Stimulated activated CD4-positive, alpha-beta T cell treated with anti-CD3 and anti-CD28 coated beads, Interleukin-4, amount 100 ng/mL, for 48 hours (primary cell): ENCODE data around the gene RASSF7.
A peak's percentile ranks its signal among the peaks of the same experiment; 100 is the strongest.
"Not testable (repeated sequence)": the region's sequence is repeated elsewhere in the genome, so short reads cannot be mapped to it uniquely, and the experiment has no call there.

Experiments used
- DNase-seq, 2 donors: peaks; one replicate each; pipeline ENCODE4 v3.0.0-alpha.2; 2020; ENCODE audit warnings: low read depth in 2 of 2

The RASSF7 gene

DNA sequence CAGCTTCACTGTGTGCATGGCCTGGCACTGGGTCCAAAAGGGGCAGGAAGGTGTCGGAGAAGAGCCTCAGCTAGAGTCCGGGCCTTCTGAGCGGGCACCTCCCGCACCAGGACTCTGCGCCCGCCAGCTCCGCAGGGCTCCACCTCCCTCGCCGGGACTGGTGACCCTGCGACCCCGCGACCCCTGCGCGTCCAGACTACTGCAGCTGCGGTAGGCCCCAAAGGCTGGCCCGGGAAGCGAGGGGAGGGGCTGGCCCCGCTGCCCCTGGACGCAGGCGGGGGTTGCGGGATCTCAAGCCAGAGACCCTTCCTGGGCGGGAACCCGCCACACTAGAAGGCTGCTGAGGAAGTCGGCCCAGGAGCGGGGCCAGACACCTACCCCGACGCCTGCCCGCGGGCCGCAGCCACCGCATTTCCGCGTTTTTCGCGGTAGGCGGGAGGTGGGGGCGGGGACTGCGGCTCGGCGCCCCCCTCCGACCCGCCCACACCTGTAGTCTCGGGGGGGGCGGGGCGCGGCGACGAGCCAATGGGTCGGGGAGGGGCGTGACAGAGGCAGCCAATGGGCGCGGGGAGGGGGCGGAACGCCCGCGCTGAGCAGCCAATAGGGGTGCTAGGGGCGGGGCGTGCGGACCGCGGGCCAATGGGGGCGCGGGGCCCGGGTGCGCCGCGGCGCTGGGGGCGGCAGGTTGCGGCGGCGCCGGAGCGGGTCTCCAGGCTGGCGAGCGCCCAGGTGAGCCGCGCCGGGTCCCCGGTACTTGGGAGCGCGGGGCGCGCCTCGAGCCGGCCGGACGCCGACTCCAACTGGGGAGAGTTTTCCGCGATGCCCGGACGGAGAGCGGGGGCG lies at the start of gene RASSF7, which contains the start of gene LMNTD2:
RASSF7 (plus strand) TSS at position 666 of the 843 bp plus-strand sequence. CDS start 799 bp downstream, outside the sequence.
LMNTD2 (minus strand) TSS at position 434 of the 843 bp plus-strand sequence; CDS start at position 412, 22 bp downstream.
- peak; percentile 94 to 96 for DNase-seq

DNA sequence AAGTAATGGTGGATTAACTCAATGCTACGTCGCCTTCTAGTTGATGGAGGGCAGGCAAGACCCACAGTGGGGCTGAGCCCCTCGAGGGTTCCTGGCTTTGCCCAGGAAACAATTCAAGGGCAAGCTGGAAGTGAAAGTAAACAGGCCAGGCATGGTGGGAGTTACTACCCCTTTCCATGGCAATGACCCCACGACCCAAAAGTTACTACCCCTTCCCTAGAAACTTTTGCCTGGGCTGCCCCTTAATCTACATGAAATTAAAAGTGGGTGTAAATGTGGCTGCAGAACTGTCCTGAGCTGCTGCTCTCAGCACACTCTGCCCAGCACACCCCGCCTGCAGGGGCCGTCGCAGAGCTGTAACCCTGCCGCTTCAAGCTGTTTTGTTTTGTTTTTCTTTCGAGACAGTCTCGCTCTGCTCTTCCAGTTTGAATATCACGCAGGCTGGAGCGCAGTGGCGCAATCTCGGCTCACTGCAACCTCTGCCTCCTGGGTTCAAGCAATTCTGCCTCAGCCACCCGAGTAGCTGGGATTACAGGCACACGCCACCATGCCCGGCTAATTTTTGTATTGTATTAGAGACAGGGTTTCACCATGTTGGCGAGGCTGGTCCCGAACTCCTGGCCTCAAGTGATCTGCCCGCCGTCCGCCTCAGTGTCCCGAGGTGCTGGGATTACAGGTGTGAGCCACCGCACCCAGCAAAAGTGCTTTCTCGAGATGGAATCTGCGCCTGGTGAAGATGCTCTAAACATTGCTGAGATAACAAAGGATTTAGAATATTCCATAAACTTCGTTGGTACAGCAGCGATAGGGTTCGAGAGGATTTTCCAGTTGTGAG lies 47.8 kb upstream of the RASSF7 start:
- DNase-seq: no peak

DNA sequence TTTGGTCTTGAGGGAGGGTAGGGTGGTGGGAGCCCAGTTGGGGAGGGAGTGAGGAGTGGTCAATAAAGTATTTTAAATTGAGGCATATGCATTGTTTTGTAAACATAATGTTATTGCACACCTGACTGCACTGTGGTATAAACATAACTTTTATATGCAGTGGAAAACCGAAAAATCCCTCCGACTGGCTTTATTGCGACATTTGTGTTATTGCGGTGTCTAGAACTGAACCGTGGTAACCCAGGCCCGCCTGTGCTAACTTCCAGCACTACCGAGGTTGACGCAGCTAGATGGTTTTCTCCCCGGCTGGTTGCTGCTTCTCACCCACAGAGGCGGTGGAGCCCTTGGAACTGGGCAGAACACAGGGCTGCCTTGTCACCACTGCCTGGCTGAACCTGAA lies 46.2 kb upstream of the RASSF7 start:
- no peak for DNase-seq

DNA sequence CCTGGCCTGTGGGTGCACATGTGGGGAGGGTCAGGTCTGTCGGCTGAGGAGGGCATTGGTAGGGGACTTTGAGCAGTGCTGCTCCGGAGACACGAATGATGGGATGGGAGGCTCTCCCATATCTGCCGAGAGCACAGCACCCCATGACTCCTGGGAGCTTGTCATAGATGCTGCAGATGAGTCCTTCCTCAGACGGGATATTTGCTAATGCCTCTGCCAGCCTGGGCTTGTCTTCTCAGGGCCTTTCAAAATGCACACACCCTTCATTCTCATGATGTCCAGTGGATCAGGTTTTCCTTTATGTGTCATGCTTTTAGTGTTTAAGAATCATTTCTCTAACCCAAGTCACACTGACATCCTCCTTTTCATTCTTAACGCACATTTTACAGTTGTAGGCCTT lies 45.6 kb upstream of the RASSF7 start:
- no peak for DNase-seq

DNA sequence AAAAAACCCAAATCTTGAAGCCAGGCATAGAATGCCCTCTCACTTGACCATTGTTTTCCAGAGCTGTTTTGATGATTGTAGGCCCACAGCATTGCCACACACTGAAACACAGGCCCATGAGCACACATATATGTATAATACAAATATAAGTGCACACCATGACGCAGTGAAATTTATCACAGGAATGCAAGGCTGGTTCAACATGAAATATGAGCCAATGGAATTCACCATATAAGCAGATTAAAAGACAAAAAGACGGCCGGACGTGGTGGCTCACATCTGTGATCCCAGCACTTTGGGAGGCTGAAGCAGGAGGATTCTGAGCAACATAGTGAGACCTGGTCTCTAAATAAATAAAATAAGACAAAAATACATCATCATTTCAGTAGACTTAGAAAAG lies 44.4 kb upstream of the RASSF7 start:
- no peak for DNase-seq

DNA sequence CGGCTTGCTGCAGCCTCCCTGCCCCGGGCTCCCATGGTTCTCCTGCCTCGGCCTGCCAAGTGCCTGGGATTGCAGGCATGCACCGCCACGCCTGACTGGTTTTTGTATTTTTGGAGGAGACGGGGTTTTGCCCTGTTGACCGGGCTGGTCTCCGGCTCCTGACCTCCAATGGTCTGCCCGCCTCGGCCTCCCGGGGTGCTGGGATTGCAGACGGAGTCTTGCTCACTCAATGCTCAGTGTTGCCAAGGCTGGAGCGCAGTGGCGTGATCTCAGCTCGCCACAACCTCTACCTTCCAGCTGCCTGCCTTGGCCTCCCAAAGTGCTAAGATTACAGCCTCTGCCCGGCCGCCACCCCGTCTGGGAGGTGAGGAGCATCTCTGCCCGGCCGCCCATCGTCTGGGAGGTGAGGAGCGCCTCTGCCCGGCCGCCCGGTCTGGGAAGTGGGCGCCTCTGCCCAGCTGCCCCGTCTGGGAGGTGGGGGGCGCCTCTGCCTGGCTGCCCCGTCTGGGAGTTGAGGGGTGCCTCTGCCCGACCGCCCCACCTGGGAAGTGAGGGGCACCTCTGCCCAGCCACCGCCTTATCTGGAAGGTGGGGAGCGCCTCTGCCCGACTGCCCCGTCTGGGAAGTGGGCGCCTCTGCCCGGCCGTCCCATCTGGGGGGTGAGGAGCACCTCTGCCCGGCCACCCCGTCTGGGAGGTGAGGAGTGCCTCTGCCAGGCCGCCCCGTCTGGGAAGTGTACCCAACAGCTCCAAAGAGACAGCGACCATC lies 43.7 kb upstream of the RASSF7 start:
- DNase-seq: not testable (repeated sequence)

DNA sequence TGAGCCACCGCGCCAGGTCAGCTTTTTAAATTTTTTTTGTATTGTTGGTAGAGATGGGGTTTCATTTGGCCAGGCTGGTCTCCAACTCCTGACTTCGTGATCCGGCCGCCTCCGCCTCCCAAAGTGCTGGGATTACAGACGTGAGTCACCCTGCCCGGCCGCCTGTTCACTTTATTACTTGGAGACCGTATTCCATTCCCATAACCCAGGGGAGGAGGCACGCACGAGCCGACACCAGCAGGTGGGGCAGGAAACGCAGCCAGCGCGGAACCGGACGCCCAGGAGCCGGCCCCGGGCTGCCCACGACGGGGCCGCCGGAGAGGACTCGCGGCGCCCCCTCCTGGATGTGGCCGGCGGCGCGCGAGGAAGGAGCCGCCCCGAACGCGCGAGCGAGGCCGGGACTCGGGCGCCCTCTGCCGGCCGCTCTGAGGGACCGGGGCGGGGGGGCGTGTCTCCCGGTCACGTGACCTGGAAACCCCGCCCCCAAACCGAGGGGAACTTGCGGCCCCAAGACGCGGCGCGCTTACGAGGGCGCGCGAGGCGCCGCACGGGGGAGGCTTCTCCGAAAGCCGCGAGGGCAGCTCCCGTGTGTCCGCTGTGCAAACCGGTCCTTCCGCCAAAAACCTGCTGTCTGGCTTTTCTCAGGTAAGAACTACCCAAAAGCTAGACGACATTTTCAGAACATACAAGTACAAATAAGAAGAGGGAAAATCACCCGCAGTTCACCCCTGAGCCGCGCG lies 42.1 kb upstream of the RASSF7 start:
- peak; percentile 76 to 90 for DNase-seq

GRCh38 chr11:520428-521176 lies 40.2 kb upstream of the RASSF7 start:
- no peak for DNase-seq

GRCh38 chr11:521177-521688 lies 39.5 kb upstream of the RASSF7 start:
- DNase-seq: no peak

- no peak for DNase-seq
Observed at GRCh38 chr11:526192-526591, 34.6 kb upstream of the RASSF7 start.

GRCh38 chr11:528166-528814 lies 32.5 kb upstream of the RASSF7 start:
- DNase-seq: no peak

DNA sequence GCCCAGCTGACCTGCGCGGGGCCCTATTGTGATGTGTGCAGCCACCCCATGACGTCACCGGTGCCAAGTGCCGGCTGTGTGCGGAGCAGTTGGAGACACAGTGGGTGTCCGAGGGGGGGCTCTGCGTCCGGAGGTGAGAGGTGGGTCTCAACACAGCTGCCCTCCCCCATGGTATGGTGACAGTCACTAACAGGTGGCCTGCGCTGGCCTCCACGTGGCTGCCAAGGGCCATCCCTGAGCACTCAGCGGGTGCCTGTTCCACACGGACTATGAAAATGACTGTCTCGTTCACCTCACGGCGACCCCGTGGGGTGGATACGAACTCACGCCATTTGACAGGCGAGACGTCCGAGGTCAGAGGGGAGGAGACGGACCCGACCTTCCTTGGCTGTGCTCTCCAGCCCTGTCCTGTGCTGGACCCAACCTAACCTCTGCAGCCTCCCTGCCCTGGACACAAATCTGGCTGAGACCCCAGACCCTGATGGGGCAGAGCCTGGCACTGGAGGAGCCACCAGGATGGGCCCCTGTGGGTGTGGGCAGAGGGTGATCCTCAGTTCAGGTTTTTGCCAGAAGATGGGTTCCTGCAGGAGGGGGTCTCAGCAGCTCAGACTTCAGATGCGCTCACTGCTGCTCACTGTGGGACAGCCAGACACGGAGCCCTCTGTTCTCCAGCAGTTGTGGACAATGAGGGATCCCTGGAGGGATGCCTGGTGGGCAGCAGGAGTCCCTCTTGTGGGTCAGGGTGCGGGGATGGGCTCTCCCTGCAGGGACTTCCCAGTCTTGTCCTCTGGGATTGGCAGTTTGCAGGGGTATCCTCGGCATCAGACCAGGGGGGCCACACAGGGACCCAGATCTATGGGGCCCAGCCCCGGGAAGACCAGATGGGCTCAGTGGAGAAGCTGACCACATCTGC lies 31.7 kb upstream of the RASSF7 start:
- DNase-seq: no peak

DNA sequence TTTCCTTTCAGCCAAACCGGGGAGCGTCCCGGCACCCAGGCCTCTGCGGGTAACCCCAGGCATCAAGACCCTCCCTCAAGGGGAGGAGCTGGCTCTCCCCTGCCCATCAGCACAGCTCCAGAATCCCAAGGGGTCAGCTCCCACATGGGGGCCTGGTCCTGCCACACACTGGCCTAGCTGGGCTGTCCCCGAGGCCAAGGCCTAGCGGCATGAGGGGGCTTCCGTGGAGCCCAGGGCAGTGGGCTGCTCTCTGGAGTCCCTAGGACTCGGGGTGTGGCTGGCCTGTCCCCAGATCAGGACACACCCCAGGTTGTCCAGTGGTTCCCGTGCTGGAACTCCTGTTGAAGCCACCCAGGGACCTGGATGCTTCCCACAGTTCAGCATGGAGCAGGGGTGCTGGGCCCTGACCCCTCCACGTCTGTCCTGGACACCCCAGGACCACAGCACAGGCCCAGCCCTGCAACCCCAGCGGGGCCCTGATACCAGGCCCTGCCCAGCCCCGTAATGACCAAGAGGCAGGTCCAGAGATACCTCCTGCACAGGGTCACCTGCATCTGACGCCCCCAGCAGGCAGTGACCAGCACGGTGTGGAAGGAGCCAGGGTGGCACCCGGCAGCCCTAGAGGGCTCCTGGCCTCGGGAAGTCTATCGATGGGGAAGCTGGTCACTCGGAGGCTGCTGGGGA lies 30.9 kb upstream of the RASSF7 start:
- no peak for DNase-seq

DNA sequence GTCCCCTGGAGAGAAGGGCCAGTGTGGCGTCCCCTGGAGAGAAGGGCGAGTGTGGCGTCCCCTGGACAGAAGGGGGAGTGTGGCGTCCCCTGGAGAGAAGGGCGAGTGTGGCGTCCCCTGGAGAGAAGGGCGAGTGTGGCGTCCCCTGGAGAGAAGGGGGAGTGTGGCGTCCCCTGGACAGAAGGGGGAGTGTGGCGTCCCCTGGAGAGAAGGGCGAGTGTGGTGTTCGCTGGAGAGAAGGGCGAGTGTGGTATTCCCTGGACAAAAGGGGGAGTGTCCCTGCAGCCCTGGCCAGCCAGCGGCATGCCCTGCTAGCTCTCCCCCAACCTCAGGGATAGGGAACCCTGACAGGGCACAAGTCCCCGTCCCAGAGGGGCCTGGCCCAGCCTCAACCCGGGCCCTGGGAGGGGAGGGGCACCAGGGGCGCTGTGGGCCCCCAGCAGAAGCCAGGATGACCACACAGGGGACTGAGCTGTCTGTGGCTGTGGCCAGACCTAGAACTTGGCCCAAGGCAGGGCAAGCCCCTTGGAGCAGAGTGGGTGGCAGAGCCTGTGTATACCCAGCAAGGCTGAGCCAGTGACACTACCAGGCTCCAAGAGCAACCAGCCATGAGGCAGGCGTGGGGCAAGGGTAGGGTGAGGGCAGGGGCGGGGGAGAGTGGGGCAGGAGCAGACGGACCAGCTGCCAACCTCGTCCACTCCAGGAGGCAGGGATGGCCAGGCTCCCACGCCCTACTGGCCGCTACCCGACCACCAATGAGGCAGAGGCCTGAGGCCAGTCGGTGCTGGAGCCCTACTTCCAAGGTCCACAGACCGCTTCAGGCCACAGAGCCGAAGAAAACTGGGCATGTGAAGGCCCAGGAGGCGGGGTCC lies 29.6 kb upstream of the RASSF7 start:
- DNase-seq: no peak

- no peak for DNase-seq
Observed at GRCh38 chr11:531919-532526, 28.7 kb upstream of the RASSF7 start.

GRCh38 chr11:532527-532985 lies 28.2 kb upstream of the RASSF7 start:
- DNase-seq: no peak
